Measurements from ENCODE around the gene FBXL4.

- TF ChIP-seq CTCF (IDR thresholded peaks at IDR 0.05; ENCODE audit: borderline replicate concordance, extremely low read depth, low read length, poor library complexity, severe bottlenecking) = no peak
- TF ChIP-seq EZH2 (IDR thresholded peaks at IDR 0.05; ENCODE audit: borderline replicate concordance, low read depth, low read length, severe bottlenecking) = no peak
Measured at GRCh38 chr6:98831057-98831958, 116.4 kb downstream of the FBXL4 start.

All from DND-41 (cell line).